Activated T-helper 1 cell treated with Interleukin-2 at 50 U/mL for 16 hours (primary cell): ENCODE results near the gene CCDC148.

ENCODE experiments used
- DNase-seq: peaks from one replicate; pipeline ENCODE4 v3.0.0-alpha.2; 2020; ENCODE audit warnings: low read depth

Gene CCDC148

DNA sequence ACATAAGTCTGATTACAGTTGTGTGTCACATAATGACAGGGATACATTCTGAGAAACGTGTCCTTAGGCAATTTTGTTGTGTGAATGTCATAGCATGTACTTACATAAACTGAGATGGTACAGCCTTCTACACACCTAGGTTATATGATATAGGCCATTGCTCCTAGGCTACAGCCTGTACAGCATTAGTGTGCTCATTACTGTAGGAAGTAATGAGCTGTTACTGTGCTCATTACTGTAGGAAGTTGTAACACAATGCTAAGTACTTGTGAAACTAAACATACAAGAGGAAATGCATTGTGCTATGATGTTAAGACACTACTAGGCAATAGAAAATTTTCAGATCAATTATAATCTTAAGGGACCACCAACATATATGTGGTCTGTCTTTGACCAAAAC lies 282.1 kb downstream of the CCDC148 start:
- DNase-seq, result no peak

DNA sequence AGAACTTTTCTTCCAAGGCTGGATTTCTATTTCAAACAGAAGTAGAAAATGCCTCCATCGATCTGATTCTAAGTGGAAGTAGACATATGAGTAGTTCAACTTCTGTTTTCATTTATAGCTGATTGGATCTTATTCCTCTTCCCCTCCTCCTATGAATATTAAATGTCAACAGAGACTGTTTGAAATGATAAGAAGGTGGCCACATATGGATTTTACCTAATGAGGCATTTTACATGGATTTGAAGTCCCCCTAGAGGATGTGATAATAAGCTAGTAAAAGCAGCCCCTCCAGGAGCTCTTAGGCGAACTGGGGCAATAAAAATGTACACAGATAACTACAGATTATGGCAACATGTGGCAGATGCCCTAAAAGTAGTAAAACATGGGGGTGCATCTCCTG lies 283.8 kb downstream of the CCDC148 start:
- no peak for DNase-seq

GRCh38 chr2:158154596-158154995 lies 302.0 kb downstream of the CCDC148 start:
- DNase-seq, result no peak

GRCh38 chr2:158153270-158154015 lies 303.1 kb downstream of the CCDC148 start:
- no peak for DNase-seq

DNA sequence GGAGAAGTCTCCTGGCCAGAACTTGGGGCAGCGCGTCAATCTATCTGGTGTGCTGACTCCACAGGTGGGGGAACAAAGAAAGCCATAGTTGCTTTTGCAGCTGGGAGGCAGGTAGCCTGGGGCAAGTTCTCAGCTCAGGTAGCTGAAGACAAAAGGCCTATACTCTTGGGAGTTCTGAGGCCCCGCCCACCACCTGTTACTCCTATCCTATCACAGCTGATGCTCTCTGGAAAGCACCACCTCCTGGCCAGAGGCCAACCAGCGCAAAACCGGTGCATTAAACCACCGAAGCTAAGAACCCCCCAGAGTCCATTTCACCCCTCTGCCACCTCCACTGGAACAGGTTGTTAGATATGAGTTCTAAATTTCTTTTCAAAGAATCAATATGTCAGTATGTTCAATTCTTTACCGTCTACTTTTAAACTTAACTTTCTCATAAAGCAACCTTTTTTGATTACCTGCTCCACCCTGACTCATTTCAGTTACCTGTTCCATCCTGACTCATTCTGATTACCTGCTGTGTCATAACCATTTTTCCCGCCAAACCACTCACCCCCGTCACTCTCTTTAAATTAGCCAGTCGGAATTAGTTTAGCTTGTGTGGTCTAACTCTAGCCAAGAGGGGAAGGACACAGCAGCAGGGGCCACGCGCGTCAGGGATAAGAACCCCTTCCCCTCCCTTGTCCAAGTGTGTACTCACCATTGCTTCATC lies 311.5 kb downstream of the CCDC148 start:
- DNase-seq, result no peak

DNA sequence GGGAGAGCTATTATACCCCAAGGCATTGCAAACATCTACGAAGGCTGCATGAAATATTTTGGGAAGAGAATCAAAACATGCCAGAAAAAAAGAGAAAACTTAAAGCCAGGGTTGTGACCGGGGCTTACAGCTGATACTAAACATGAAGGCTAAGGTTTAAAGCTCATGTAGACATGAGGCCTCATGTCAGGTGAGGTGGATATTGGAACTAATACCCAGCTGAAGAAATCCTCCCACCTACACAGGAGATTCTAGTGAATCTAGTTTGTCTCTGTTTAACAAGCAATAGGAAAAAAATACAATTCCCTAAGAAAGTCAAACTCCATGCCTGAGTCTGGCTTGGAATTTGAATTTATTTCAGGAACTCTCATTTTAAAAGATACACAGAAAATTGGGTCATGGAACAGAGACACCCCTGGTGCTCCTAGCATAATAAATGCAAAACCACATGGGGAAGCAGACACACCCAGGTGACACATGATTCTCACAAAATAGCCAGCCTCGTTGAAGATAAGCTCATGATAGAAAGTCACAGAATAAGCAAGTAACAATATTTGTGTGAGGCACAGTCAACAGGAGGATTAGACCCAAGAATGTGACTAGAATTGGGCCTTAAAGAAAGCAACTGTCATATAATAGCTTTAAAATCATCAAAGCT lies 312.7 kb downstream of the CCDC148 start:
- DNase-seq, result no peak

GRCh38 chr2:158142568-158143332 lies 313.8 kb downstream of the CCDC148 start:
- no peak for DNase-seq

- DNase-seq, result no peak
Observed at GRCh38 chr2:158142165-158142564, 314.4 kb downstream of the CCDC148 start.

GRCh38 chr2:158140201-158140600 lies 316.4 kb downstream of the CCDC148 start:
- no peak for DNase-seq

DNA sequence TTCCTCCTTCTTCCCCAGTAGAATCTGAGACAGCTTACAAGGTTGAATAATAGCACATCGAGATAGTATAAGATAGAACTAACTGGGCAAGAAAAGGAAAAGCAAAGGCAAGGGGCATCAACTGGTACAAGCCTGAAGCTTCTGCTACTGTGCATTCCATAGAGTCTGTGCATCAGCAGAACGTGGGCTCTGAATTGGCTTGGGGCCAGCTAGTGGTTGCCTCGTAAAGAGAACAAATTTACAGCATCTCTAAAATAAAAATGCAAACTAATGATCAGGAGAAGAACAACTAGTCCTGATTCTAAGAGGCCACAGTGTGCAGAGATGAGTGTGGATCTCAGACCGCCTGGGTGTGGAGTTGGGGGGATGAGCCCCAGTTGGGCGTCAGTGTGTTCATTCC lies 318.3 kb downstream of the CCDC148 start:
- DNase-seq, result no peak

- DNase-seq, result no peak
Observed at GRCh38 chr2:158135096-158135495, 321.5 kb downstream of the CCDC148 start.

- DNase-seq, result no peak
Observed at GRCh38 chr2:158134655-158135054, 321.9 kb downstream of the CCDC148 start.

- DNase-seq, result no peak
Observed at GRCh38 chr2:158134055-158134454, 322.5 kb downstream of the CCDC148 start.

DNA sequence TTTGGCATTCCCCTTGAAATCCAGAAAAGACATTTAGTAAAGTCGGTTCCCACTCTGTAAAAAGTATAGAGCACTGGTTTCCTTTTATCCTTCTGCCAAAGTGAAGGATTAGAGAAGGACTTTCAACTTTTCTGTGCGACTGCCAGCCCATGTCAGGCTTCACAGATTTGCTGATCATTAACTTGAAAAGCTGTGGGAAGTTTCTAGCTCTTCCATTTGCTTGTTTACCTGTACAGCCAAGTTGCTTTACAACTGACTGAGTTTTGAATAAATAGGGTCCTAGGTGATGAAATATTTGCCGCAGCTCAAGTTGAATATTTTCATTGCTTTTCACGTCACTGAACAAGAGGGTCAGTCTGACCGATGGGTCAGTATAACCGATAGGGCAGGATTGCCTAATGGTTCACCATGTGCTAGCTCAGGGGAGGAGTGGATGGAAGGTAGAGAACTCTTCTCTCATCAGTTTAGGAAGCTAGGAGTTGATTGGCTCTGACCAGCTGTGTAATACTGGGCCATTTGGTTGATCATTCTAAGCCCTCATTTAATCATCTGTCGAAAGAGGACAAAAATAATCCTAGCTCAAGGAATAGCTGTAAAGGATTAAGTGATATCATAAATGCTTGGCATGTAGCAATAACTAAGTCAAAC lies 324.5 kb downstream of the CCDC148 start:
- DNase-seq, result no peak

GRCh38 chr2:158131483-158131912 lies 325.1 kb downstream of the CCDC148 start:
- no peak for DNase-seq

DNA sequence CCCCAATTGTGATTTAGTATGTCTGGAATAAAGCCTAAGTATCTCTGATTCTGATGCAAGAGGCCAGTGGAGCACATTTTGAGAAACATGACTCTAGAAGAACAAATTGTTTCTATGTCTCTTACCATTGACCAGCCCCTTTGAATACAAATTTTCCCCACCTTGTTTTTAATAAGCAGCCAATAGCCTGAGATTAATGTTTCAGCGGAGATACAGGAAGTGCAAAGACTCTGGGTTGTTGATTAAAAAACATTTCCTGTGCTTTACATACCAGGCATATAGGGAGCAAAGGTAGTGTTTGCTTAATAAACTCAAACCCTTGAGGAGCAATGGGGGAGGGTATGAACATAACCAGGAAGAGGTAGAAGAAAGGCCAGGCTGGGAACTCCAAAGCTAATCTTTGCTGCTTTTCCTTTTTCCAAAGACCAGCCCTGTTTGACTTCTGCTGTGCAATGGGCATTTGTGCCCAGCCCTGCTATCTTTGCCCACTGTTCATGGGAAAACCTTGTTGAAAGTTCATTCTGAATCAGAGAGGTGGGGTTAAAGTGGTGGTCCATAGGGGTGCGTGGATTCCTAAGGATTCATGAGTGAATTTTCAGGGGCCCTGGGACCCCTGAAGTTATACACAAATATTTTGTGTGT lies 325.6 kb downstream of the CCDC148 start:
- DNase-seq, result no peak

DNA sequence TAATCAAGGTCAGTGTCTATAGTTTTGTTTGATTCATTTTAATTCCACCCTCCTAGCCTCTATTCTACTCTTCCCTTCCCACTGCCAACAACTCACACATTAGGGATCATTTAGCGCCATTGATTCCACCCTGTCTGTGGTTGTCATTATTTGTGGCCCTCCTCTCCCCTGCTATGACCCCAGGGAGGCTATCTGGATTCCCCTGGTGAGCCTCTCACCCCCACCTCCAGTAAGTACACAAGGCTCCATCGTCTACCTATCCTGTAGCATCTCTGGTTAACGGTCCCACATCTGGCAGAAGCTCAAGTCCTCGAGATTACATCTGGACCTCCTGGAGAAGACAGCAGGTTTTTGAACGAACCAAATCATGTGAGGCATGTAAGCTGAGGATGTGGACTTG lies 327.5 kb downstream of the CCDC148 start:
- DNase-seq, result no peak

DNA sequence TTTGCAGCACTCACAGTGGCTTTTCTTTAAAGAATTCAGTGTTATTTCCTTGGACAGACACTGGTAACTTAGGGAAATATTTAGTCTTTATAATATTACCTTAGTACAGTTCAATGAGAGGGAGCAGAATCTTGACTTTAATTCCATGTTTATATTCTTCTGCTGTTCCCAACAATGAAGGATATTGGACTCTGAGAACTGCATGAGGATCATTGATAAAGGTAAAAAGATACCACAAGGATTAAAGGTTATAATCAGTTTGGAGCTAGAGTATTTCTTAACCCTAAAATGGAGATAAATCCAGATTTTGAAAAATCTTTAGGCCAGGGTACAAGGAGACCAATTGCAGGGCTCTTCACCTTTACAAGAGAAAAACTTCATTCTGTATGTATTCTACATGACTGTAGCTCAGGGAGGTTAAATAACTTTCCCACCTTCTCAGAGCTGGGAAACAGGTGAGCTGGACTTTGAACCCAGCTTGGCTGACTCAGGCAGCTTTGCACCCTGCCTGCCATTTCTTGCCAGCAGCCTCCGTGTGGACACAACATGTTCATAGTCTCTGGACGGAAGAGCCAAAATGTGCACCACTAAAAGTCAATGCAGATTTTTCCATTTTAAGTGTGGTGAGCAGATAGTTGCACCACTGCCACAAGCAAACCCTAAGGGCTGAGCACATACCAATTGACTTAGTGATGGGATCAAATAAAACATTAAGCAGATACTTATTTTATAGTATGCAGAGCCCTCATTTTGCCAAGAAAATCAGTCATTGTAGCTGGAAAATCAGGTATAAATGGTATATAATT lies 328.2 kb downstream of the CCDC148 start:
- no peak for DNase-seq

- DNase-seq, result no peak
Observed at GRCh38 chr2:158127380-158127804, 329.2 kb downstream of the CCDC148 start.

DNA sequence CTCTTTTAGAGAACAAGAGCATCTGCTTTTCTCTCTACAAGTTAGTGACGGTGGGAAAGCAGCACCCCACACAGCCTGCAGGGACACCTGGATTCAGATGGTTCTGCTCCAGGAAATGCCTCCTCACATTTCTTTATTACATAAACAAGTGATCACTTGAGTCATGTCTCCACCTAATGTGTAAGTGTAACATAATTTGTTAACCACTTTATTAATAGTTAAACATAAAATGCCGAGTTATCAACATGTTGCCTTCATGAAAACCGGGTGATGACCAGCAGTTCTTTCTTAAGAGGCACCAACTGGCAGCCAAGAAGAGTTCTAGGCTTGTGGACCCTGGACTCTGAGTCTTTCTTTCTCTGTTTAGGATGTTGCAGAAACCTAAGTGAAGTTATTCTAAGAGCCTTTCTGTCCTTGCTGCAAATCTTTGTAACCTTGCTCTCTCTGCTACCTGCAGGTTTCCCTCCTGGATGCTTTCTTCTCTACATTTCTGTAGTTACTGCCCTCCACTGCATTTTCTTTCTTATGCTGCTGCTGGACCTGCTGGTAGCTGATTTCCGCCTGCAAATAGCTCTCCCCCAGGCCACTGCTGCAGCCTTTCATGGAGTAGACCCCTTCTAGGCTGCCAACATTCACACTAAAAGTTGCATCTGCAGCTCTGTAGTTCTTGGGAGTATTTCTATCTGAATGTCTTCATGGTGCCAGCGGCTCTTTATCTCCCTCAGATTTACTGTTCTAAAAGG lies 330.6 kb downstream of the CCDC148 start:
- DNase-seq, result no peak
